Mucosa of stomach (tissue), 1 donor: ENCODE data around the gene SMIM45.
A peak's percentile ranks its signal among the peaks of the same experiment; 100 is the strongest.

ENCODE experiments used
- H3K27me3 ChIP-seq: one replicate; pipeline ENCODE4 v1.7.0; 2013; ENCODE audit warnings: mild to moderate bottlenecking, low read length; ENCODE audit not compliant: control insufficient read depth, insufficient read depth
- H3K36me3 ChIP-seq: one replicate; pipeline ENCODE4 v1.7.0; 2013; ENCODE audit warnings: low read length; ENCODE audit not compliant: control insufficient read depth, insufficient read depth
- H3K4me1 ChIP-seq: one replicate; pipeline ENCODE4 v1.7.0; 2013; ENCODE audit warnings: mild to moderate bottlenecking, low read length; ENCODE audit not compliant: control insufficient read depth, insufficient read depth
- H3K4me3 ChIP-seq: one replicate; pipeline ENCODE4 v1.7.0; 2013; ENCODE audit warnings: low read length
- H3K9ac ChIP-seq: one replicate; pipeline ENCODE4 v1.7.0; 2013; ENCODE audit warnings: mild to moderate bottlenecking, low read length, moderate library complexity
- H3K9me3 ChIP-seq: one replicate; pipeline ENCODE4 v1.7.0; 2013; ENCODE audit warnings: mild to moderate bottlenecking, low read length, moderate library complexity; ENCODE audit not compliant: control insufficient read depth
- donor health status: Pancreatic carcinoma.

Gene SMIM45

DNA sequence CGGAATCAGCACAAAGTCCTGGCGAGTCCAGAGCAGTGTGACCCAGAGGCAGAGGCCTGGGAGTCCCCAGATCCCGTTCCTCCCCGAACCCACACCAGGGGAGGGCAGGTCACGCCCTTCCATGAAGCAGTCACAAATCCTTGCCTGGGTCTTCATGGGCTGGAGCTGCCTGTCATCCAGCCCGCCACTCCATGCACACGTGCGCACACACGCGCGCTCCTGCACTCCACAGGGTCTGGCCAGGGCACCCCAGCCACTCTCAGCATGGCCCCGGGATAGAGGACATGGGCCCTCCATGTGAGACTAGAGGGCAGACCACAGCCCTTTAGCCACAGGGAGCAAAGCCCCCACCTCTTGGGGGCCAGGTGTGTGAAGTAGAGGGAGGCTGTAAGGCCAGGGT, 19.6 kb upstream of the SMIM45 start:
- H3K36me3 ChIP-seq: no peaks in the 10 kb centered on the region
- H3K9ac ChIP-seq: no peak overlapping the region
- H3K9me3 ChIP-seq: no peaks in the 10 kb centered on the region
- H3K27me3 ChIP-seq: no peaks in the 10 kb centered on the region
- H3K4me1 ChIP-seq: no peaks in the 10 kb centered on the region
- no peak overlapping the region for H3K4me3 ChIP-seq

DNA sequence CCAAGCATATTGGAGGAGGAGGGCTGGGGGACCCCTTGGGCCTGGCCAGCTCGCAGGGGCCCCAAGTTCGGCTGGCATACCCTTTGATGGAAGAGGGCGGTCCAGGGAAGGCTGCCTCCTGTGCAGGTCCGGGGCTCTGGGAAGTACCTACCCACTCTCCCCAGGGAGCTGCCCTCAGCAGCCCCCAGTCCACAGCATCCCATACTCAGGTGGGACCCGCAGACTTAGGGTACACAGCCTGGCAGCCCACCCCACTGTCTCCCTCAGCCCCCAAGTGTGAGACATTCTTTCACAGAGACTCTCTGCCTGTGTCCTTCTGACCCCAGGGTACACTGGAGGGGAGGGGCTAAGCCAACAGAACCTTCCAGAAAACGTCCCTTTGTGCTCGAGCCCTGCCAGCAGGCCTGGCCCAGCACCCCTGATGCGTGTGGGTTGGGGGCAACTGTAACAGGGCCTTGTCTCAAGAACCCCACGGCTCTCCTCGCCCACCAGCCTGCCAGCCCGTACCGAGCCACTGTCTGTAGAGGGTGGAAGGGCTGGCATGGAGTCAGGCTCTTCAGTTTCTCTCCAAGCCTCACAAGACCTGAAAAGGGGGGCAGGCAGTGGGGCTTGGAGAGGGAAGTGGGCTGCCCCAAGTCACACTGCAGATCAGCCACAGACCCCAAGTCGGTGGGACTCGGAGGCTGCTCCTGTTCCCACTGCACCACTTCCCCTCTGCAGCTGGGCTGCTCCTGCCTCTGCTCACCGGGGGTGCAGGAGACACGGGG, 18.4 kb upstream of the SMIM45 start:
- Histone ChIP-seq H3K27me3 (no peaks in the 10 kb centered on the region), H3K4me1 (no peaks in the 10 kb centered on the region), H3K36me3 (no peaks in the 10 kb centered on the region), H3K4me3 (no peak overlapping the region), H3K9ac (no peak overlapping the region), H3K9me3 (no peaks in the 10 kb centered on the region)

GRCh38 chr22:41934284-41935014, 17.5 kb upstream of the SMIM45 start:
- H3K4me1 ChIP-seq: no peaks in the 10 kb centered on the region
- H3K27me3 ChIP-seq: no peaks in the 10 kb centered on the region
- H3K9ac ChIP-seq: no peak overlapping the region
- no peak overlapping the region for H3K4me3 ChIP-seq
- no peaks in the 10 kb centered on the region for H3K9me3 ChIP-seq
- no peaks in the 10 kb centered on the region for H3K36me3 ChIP-seq

GRCh38 chr22:41935015-41935351, 17.0 kb upstream of the SMIM45 start:
- no peak overlapping the region for H3K9ac ChIP-seq
- H3K4me3 ChIP-seq: no peak overlapping the region
- no peaks in the 10 kb centered on the region for H3K27me3 ChIP-seq
- H3K4me1 ChIP-seq: no peaks in the 10 kb centered on the region
- H3K9me3 ChIP-seq: no peaks in the 10 kb centered on the region
- no peaks in the 10 kb centered on the region for H3K36me3 ChIP-seq

DNA sequence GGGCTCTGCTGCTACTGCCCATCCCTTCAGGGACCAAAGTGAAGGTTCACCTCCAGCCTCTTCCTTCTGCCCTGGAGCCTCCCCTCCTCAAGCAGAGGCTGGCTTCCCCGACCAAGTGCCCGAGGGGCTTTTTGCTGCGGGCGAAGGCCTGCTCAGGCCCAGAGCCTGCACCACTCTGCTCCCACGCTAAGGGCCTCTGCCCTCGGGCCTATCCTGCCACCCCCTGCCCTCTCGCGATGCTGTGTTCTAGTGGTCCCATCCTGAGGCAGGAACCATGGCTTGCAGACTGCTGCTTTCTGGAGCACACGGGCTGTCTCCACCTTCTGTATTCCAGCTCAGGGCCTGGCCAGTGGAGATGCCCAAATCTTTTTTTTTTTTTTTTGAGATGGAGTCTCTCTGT, 16.4 kb upstream of the SMIM45 start:
- H3K36me3 ChIP-seq: no peaks in the 10 kb centered on the region

GRCh38 chr22:41936894-41937169, 15.1 kb upstream of the SMIM45 start:
- Histone ChIP-seq H3K9ac (no peak overlapping the region), H3K9me3 (no peaks in the 10 kb centered on the region), H3K4me3 (no peak overlapping the region), H3K36me3 (no peaks in the 10 kb centered on the region), H3K4me1 (peaks cover 15% of the 10 kb centered on the region), H3K27me3 (no peaks in the 10 kb centered on the region)

More for the DNA sequence above, 16.4 kb upstream of the SMIM45 start:
- Histone ChIP-seq H3K9me3 (no peaks in the 10 kb centered on the region), H3K27me3 (no peaks in the 10 kb centered on the region), H3K9ac (no peak overlapping the region), H3K4me3 (no peak overlapping the region), H3K4me1 (peaks cover 2% of the 10 kb centered on the region)

- Histone ChIP-seq H3K9me3 (no peaks in the 10 kb centered on the region), H3K9ac (peak overlapping the region; percentile 77), H3K36me3 (no peaks in the 10 kb centered on the region), H3K4me3 (no peak overlapping the region), H3K27me3 (no peaks in the 10 kb centered on the region), H3K4me1 (peaks cover 33% of the 10 kb centered on the region)
Observed at GRCh38 chr22:41939981-41940831, 11.7 kb upstream of the SMIM45 start.

GRCh38 chr22:41940832-41941765, 10.9 kb upstream of the SMIM45 start:
- Histone ChIP-seq H3K4me3 (no peak overlapping the region), H3K27me3 (no peaks in the 10 kb centered on the region), H3K4me1 (peaks cover 37% of the 10 kb centered on the region), H3K36me3 (no peaks in the 10 kb centered on the region), H3K9ac (peak overlapping the region; percentile 77), H3K9me3 (no peaks in the 10 kb centered on the region)

- Histone ChIP-seq H3K27me3 (no peaks in the 10 kb centered on the region), H3K36me3 (no peaks in the 10 kb centered on the region), H3K9ac (peak overlapping the region; percentile 35), H3K9me3 (no peaks in the 10 kb centered on the region), H3K4me1 (peaks cover 49% of the 10 kb centered on the region), H3K4me3 (peak overlapping the region; percentile 9)
Observed at GRCh38 chr22:41943661-41944209, 8.2 kb upstream of the SMIM45 start.

- Histone ChIP-seq H3K36me3 (no peaks in the 10 kb centered on the region), H3K9ac (peak within 1 kb of the TSS; percentile 75), H3K4me1 (peaks cover 34% of the 10 kb centered on the region), H3K27me3 (no peaks in the 10 kb centered on the region), H3K4me3 (peak within 1 kb of the TSS; percentile 92), H3K9me3 (no peaks in the 10 kb centered on the region)
Observed at GRCh38 chr22:41946629-41947423, 5.1 kb upstream of the SMIM45 start, which contains the start of gene CENPM. TSS of gene CENPM (minus strand) at chr22:41947152. CDS start at chr22:41947076, 76 bp downstream.
